Measurements from ENCODE around the gene CD300A. TPM values are rescaled to one million over a fixed set of nuclear protein-coding genes. Genes with fewer than 3 reads are reported as not detected.

The CD300A gene
- total RNA-seq, 1 experiment from 2014 or later, result not detected

DNA sequence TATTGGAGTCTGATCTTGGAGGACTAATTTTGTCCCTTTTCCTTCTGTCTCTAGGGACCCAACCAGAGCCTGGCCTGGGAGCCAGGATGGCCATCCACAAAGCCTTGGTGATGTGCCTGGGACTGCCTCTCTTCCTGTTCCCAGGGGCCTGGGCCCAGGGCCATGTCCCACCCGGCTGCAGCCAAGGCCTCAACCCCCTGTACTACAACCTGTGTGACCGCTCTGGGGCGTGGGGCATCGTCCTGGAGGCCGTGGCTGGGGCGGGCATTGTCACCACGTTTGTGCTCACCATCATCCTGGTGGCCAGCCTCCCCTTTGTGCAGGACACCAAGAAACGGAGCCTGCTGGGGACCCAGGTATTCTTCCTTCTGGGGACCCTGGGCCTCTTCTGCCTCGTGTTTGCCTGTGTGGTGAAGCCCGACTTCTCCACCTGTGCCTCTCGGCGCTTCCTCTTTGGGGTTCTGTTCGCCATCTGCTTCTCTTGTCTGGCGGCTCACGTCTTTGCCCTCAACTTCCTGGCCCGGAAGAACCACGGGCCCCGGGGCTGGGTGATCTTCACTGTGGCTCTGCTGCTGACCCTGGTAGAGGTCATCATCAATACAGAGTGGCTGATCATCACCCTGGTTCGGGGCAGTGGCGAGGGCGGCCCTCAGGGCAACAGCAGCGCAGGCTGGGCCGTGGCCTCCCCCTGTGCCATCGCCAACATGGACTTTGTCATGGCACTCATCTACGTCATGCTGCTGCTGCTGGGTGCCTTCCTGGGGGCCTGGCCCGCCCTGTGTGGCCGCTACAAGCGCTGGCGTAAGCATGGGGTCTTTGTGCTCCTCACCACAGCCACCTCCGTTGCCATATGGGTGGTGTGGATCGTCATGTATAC lies 26.5 kb upstream of the CD300A start:
- no peak for DNase-seq (ENCODE audit: low read depth)

DNA sequence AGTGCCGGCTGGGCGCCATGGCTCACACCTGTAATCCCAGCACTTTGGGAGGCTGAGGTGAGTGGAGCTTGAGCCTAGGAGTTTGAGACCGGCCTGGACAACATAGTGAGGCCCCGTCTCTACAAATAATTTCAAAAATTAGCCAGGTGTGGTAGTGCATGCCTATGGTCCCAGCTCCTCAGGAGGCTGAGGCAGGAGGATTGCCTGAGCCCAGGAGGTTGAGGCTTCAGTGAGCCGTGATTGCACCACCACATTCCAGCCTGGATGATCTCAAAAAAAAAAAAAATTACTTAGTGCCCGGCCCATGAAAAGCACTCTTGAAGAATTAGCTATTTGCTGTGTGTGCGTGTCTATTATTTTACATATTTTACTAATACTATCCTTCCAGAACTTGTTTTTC lies 24.9 kb upstream of the CD300A start:
- DNase-seq (ENCODE audit: low read depth), result no peak

DNA sequence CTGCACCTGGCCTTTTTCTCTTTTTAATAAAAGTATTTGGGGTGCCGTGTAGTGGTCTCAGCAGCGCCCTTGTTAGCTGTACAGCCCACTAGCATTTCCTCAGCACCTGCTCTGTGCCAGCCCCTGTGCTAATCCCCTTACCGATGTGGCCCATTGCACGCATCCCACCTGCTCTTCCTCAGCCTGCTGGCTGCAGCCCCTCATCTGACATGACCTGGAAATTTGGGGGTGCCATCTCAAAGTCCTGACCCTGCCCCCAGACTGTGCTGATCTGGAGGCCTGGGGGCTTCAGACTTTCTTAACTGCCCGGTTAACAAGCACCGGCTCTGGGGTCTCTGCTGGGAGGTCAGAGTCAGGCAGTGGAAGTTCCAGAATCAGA lies 24.2 kb upstream of the CD300A start:
- DNase-seq (ENCODE audit: low read depth), result no peak

DNA sequence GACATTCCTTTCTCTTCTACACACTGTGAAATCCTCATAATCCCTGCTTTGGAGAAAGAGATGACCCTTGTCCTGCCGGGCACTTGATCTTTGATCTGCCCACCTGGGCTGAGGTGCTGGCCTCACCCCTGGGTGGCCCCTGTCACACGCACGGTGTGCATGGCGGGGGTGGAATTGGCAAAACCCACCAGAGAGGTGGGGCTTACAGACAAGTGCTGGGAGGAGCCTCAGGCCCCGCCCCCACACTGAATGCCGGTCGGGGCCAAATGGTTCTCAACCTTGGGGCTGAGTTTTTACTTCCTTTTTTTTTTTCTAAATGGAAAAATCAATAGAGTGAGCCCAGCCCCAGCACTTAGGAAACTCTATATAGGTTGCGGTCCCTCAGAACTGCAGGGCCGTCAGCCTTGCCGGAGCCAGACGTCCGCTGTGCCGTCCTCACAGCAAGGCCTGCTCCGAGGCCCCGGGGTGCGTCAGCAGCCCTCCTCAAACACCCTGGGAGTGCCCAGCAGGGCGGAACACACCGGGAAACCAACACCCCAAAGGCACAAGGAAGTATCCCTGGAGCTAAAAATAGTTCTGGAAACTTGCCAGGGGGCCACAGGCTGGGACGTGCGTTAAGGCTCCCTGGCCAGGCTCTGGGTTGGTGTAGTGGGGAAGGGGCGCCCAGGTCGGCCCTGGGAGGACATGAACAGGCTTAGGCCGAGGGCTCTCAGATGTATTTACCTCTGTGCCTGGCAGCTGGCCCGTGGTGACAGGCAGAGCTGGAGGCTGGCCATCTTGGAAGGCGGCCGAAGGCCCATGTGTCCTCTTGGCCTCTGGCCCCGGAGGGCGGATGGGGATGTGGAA lies 23.5 kb upstream of the CD300A start:
- DNase-seq (ENCODE audit: low read depth), result peak; percentile 74

DNA sequence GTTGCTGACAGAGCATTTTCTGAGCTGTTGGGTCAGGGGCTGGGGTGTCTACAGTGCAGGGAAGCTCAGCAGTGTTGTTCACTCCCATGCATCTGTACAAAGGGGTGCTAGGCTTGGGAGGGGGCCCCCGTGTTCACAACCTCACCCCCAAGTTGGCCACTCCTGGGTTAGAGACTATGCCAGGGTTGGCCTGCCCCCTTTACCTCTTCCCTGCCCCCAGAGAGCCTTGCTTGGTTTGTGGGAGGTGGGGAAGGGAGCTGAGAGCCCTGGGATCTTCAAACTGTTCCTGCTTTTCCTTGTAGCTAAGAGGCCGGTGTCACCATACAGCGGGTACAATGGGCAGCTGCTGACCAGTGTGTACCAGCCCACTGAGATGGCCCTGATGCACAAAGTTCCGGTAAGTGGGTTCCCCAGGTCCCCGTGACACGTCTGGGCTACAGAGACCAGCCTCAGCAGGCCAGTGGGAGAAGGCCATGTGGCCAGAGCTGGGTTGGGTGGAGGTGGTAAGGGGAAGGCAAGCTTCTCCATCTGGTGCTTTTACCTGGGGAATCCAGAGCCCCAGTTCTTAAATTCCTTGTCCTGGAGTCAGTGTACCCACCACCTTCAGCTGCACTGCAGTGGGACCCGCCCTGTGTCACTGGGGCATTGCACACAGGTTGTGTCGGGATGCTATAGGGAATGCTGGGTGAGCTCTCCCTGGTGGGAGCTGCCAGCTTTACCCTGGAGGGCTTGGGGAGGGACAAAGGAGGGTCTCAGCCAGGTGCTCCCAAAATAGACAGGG lies 22.7 kb upstream of the CD300A start:
- no peak for DNase-seq (ENCODE audit: low read depth)

DNA sequence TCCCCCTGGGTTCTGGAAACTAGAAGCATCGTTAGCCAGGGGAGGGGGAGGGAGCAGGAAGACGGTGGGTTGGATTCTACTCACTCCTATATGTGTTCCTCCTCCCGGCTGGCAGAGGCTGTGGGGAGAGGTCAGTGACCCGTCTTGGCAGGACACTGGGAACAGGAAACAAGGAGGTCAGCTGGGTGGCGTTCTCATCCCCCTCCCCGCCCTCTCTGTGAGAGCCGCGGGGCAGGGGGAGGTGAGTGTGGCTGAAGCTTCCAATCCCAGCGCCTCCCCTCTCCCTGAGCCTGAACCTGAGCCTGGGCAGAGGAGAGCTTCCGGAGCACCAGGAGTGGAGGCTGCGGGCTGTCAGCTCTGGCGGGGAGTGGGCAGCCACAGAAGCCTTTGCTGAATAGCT lies 22.0 kb upstream of the CD300A start:
- peak; percentile 64 for DNase-seq (ENCODE audit: low read depth)

DNA sequence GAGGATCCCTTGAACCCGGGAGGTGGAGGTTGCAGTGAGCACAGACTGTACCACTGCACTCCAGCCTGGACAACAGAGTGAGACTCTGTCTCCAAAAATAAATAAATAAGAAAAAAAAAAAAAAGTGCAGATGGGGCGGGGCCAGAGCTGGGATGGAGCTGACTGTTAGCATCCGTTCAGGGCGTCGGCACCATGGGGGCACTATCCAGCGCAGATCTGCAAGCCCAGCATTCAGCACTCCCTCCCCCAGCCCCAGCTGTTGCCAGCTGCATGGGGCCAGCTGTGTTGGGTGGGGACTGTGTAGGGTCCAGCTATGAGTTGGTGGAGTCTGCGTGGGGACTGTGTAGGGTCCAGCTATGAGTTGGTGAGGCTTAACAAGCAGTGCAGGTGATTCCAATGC lies 21.3 kb upstream of the CD300A start:
- DNase-seq (ENCODE audit: low read depth), result no peak

DNA sequence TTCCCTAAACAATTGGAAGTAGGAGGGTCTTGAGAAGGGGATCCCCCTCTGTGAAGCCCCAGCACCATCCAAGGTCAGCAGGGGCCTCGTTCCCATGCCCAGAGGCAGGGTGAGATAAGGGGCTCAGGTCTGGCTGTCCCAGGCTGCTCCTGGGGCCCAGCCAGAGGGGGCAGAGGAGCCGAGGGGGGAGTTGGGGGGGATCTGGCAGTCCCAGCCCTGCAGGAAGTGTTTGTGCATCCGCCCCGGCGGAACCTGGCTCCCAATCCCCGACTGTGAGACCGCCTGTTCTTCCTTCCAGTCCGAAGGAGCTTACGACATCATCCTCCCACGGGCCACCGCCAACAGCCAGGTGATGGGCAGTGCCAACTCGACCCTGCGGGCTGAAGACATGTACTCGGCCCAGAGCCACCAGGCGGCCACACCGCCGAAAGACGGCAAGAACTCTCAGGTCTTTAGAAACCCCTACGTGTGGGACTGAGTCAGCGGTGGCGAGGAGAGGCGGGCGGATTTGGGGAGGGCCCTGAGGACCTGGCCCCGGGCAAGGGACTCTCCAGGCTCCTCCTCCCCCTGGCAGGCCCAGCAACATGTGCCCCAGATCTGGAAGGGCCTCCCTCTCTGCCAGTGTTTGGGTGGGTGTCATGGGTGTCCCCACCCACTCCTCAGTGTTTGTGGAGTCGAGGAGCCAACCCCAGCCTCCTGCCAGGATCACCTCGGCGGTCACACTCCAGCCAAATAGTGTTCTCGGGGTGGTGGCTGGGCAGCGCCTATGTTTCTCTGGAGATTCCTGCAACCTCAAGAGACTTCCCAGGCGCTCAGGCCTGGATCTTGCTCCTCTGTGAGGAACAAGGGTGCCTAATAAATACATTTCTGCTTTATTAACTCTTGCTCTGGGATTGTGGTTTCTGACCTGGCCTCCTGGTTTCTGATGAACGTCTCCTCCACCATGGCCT lies 19.6 kb upstream of the CD300A start:
- no peak for DNase-seq (ENCODE audit: low read depth)

DNA sequence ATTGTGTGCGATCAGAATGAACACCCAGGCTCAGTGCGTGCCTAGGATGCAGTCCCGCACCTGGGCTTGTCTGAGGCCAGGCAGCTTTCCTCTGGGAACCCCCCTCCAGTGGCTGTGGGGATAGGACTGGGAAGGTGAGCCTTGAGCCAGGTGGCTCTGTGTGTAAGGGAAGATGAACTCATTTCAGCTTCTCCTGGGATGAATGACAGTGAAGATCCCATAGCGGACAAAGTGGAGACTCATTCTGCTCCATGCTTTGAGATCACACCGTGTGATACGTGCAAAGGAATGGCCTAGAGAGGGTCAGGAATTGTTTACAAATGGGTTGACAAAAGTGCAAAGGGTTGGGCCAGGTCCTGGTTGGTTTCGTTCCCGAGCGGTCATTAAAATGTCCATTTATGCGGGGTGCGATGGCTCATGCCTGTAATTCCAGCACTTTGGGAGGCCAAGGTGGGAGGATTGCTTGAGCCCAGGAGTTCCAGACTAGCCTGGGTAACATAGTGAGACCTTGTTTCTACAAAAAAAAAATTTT lies 18.7 kb upstream of the CD300A start:
- DNase-seq (ENCODE audit: low read depth), result no peak

DNA sequence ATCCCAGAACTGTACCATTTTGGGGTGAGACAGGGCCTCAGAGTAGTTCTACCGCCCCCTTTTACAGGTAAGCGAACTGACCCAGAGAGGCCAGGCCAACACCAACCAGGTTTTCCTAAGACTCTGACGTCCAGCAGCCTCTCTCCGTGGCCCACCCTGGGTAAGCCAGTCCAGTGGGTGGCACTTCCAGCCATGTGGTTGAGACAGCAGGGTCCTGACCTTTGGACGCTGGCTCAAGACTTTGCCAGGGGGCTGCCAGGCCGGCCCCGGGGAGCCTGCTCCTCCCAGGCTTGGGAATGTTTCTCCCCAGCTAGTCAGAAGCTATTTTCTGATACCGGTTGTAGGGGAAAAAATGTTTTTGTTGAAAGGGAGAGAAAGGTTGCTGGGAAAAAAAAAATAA lies 17.7 kb upstream of the CD300A start:
- no peak for DNase-seq (ENCODE audit: low read depth)

DNA sequence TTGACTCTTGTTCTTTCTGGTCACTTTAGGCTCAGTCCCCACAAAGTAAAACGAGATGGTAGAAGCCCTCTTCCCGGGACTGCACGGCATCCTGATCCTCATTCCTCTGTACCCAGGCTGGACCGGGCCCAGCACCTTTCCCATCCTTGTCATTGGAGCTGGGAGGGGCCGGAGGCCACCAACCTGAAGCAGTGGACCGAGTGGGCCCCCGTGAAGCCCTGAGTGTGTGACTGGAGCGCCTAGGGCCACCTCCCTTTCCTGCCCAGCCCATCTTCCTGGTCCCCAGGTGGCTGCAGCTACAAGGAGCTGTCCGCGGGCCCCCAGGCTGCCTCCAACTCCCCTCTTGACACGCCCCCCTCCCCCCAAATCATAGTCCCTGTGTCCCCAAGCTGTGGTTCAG lies 17.1 kb upstream of the CD300A start:
- DNase-seq (ENCODE audit: low read depth), result no peak

DNA sequence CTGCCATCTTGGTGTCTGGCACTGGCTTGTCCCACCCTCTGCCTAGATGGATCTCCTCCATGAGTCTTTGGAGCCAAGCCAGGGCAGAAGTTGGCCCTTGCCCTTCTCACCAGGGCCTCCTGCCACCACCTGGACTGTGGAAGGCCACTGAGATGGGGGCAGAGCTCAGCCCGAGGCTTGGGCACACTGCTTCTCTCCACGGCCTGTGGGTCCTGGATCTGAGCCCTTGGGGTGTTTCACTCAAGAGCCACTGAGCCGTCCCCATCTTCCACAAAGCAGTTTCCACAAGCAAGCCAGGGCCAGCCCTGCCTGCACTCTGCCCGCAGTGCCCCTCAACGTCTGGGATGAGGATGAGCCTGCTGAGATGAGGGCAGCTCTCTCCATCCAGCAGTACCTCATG lies 16.7 kb upstream of the CD300A start:
- no peak for DNase-seq (ENCODE audit: low read depth)

DNA sequence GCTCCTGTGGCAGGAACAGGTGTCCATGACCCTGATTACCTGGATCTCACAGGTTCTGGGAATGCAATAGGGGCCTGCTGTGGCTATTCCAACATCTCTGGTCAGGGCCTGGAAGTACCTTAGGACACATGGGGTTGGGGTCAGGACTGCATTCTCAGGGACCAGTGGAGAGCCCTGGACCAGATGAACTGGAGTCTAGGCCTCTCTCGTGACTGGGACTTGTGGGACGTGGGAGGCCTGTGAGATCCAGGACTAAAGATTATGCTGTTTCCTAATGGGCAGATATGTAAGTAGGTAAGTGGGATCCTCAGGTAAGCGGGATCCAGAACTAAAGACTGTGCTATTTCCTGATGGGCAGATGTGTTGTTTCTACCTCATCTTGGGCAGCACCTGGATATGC lies 16.2 kb upstream of the CD300A start:
- DNase-seq (ENCODE audit: low read depth), result no peak

DNA sequence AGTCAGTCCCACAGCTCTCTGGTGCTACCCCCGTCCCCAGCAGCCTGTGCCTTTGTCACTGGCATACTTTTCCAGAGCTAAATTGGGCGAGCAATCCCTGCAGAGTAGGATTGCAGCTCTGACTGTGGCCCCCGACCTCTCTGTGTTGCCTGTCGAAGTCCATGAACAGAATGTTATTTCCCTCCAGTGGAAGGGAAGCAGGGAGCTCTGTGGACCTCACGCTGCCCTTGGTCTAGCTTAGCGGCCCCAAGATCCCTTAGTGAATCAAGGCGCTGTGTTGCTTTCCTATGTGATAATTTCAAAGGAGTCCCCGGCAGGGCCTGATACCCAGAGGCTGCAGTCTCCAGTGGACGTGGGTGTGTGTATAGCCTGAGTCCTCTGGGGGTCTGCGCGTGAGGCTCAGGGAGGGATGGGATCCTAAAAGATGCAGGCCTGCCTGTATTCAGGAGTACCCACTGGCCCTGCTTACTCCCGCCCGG lies 15.5 kb upstream of the CD300A start:
- DNase-seq (ENCODE audit: low read depth), result no peak

DNA sequence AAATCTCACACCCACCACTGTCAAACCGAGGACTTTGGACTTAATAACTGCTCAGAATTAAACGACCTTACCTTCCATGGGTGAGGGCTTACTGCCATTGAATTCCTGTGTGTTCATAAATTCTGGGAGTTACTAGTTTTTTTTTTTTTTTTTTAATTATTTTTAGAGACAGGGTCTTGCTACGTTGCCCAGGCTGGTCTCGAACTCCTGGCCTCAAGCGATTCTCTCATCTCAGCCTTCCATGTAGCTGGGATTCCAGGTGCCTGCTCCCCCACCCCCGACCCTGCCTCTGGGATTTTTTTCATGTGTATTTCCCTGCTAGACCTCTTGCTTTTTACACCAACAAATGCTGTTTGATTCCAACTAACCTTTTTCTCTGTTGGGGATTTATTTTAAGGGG lies 14.9 kb upstream of the CD300A start:
- no peak for DNase-seq (ENCODE audit: low read depth)

DNA sequence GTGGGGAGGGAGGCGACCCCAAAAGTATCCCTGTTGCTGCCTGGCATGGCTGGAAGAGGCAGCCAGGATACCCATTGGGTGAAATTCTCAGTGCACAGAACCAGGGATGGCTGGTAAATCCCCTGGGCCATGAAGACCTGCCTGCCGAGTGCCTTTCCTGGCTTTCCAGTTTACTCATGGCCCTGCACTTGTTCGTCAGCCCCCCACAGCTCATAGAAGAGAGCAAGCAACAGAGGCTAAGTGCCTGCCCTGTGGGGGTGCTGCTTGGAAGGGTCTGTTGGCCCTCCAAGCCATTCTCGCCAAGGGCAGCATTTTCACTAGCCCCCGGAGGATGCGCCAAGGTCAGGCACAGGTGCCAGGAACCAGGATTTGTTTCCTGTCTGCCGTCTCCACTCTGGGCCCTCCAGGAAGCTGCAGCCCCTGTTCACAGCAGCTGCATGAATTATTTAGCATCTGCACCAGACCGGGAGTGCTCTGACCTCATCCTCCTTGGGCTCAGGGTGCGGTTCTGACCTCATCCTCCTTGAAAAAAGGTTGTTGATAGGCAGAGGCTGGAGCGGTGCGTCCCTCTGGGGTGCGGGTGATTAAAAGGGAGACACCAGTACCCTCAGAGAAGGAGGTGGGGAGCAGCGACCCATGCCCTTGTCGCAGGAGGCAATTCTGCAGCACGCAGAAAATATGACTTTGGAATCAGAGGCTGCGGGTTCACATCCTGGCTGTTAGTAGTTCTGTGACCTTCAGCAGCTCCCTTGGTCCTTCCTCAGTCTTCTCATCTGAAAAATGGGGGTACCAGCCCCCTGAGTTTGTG lies 14.2 kb upstream of the CD300A start:
- no peak for DNase-seq (ENCODE audit: low read depth)

DNA sequence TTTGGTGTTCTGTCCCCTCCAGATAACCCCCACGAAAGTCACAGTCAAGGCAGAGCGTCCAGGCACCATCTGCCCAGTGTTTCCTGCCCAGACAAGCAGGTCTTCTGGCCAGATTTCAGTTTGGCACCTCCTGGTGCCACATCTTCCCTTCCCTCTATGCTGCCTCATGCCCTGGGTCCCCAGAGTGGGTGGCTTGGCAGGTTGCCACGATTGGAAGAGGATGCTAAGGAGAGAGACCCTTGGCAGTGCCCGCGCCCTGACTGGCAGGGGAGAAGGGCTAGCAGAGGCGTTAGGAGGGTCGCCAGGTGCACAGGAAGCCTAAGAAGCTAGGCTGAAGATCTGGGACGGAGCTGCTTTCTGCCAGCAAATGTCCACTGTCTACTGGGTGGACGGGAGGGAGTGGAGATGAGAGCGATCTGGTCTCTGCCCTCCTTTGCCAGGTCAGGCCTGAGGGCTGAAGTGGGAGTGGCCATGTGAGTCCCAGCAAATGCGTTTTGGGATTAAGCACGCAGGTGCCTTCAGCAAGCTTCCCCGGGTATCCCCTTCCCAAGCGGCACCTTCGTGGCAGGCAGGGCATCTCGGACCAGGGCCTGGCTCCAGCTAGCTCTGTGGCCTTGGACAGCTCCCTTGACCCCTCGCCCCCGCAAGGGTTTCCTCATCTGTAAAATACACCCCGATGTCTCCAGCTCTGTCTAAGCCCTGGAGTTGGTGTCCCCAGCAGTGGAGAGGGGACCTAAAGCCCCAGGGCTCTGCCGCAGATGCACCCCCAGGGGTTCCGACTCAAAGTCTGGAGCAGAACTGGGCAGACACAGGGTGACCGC lies 13.4 kb upstream of the CD300A start:
- DNase-seq (ENCODE audit: low read depth), result no peak

DNA sequence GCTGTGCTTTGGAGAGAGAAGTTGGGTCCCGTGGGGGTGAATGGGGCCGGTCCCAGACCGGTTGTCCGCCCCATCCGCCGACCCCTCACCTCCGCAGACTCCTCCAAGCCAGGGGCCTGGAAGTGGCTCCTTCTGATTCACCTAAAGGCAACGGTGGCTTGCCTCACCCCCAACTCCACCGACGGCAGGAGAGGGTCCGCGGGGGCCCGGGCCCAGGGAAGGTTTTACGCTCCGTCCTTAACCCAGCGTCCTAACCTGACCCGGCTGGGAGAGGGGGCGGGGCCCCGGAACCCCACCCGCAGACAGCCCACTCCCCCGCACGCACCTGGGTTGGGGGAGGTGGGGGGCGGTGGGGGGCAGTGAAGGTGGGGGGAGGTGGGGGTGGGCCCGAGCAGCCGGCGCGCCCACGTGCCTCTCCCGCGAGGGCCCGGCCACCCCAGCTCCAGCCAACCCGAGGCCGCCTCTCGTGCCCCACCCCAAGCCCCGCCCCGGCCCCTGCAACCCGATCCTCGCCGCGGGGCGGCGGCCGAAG lies 12.7 kb upstream of the CD300A start:
- DNase-seq (ENCODE audit: low read depth), result peak; percentile 78

All from M059J (cell line).